H1 (cell line): ENCODE results near the gene C1QTNF7. TPM values are rescaled to one million over a fixed set of nuclear protein-coding genes. Genes with fewer than 3 reads are reported as not detected.

ENCODE experiments used
- CTCF ChIA-PET: fragments of 300-600 bp; sonication (Branson Sonifier 250); formaldehyde crosslinking; loops from one replicate; lab custom pipeline; 2021; ENCODE audit not compliant: partially characterized antibody; lab: Charles Lee
- POLR2A ChIA-PET: fragments of 300-600 bp; sonication (Branson Sonifier 250); formaldehyde crosslinking; loops from one replicate; lab custom pipeline; 2021; ENCODE audit warnings: inconsistent platforms; ENCODE audit not compliant: partially characterized antibody; lab: Charles Lee
- DNase-seq, 2 experiments: peaks; one replicate each; pipeline versions ENCODE4 v3.0.0 to v3.0.0-alpha.2; 2010 to 2022; ENCODE audit warnings: low spot score in 2 of 2, low read depth in 1 of 2, mixed read lengths in 1 of 2
- FAIRE-seq: peaks from 2 replicates; lab custom pipeline; 2011; peaks lifted over from hg19 to GRCh38; lab: Jason Lieb, UNC
- H2AFZ ChIP-seq: 2 replicates; pipeline ENCODE4 v1.8.1; 2012; ENCODE audit warnings: low read length, inconsistent platforms
- H2AK5ac ChIP-seq: 2 replicates; pipeline ENCODE4 v1.6.1; 2013; ENCODE audit warnings: low read depth, low read length
- H2BK120ac ChIP-seq: replicated peaks from 2 replicates; pipeline ENCODE3; 2013; ENCODE audit warnings: low read depth, low read length, inconsistent platforms
- H2BK12ac ChIP-seq: 2 replicates; pipeline ENCODE4 v1.6.1; 2013; ENCODE audit warnings: low read depth, low read length
- H2BK15ac ChIP-seq: 2 replicates; pipeline ENCODE4 v1.6.1; 2013; ENCODE audit warnings: low read length
- H2BK20ac ChIP-seq: 2 replicates; pipeline ENCODE4 v1.6.1; 2013; ENCODE audit warnings: low read length
- H2BK5ac ChIP-seq: 2 replicates; pipeline ENCODE4 v1.6.1; 2013; ENCODE audit warnings: low read depth, low read length
- H3K14ac ChIP-seq: 2 replicates; pipeline ENCODE4 v1.6.1; 2013; ENCODE audit warnings: inconsistent platforms; ENCODE audit not compliant: insufficient read length
- H3K18ac ChIP-seq: 2 replicates; pipeline ENCODE4 v1.6.1; 2013; ENCODE audit warnings: low read length; ENCODE audit errors: extremely low read depth
- H3K23ac ChIP-seq: 2 replicates; pipeline ENCODE4 v1.6.1; 2013; ENCODE audit warnings: inconsistent platforms; ENCODE audit not compliant: insufficient read length
- H3K23me2 ChIP-seq: 2 replicates; pipeline ENCODE4 v1.6.1; 2013; ENCODE audit warnings: low read depth, low read length
- H3K27ac ChIP-seq: 2 replicates; pipeline ENCODE4 v1.6.1; 2011; ENCODE audit warnings: low read depth, low read length, inconsistent platforms
- H3K27me3 ChIP-seq, 4 experiments: replicated peaks in 1 of 4; 1 replicate in 1 of 4; 2 replicates in 3 of 4; pipeline versions ENCODE4 v1.6.1 to v1.8.1; 2011 to 2013; ENCODE audit warnings: low read length in 3 of 4, mild to moderate bottlenecking in 3 of 4, inconsistent platforms in 2 of 4, mixed read lengths in 2 of 4, moderate library complexity in 1 of 4; ENCODE audit not compliant: control insufficient read depth in 3 of 4, insufficient read depth in 3 of 4; ENCODE audit errors: extremely low read depth in 1 of 4
- H3K36me3 ChIP-seq, 4 experiments: 2 replicates each; pipeline versions ENCODE4 v1.6.1 to v1.8.1; 2011 to 2013; ENCODE audit warnings: mild to moderate bottlenecking in 4 of 4, low read length in 3 of 4, moderate library complexity in 2 of 4, control low read depth in 1 of 4, inconsistent platforms in 1 of 4; ENCODE audit not compliant: insufficient read depth in 4 of 4, control insufficient read depth in 2 of 4
- H3K4ac ChIP-seq: replicated peaks from 2 replicates; pipeline ENCODE3; 2013; ENCODE audit warnings: low read length, low read depth, mixed read lengths, inconsistent platforms; ENCODE audit not compliant: insufficient read length
- H3K4me1 ChIP-seq, 4 experiments: replicated peaks in 1 of 4; 1 replicate in 1 of 4; 2 replicates in 3 of 4; pipeline versions ENCODE4 v1.6.1 to v1.8.1; 2011 to 2013; ENCODE audit warnings: low read length in 3 of 4, inconsistent platforms in 2 of 4, mixed read lengths in 1 of 4; ENCODE audit not compliant: insufficient read depth in 4 of 4, control insufficient read depth in 3 of 4
- H3K4me2 ChIP-seq, 2 experiments: 2 replicates each; pipeline versions ENCODE4 v1.6.1 to v1.8.1; 2011 to 2013; ENCODE audit warnings: low read depth in 2 of 2, low read length in 2 of 2, control low read depth in 1 of 2, inconsistent platforms in 1 of 2, mild to moderate bottlenecking in 1 of 2; ENCODE audit not compliant: insufficient read depth in 1 of 2
- H3K4me3 ChIP-seq, 4 experiments: fragments of 200-600, 300-600 bp in 1 of 4; sonication (generic), shearing (Covaris generic), sonication (Bioruptor Twin) in 1 of 4; 2 replicates each; pipeline versions ENCODE4 v1.5.1 to v1.8.1; 2011 to 2016; ENCODE audit warnings: low read length in 4 of 4, low read depth in 3 of 4, control low read depth in 2 of 4, inconsistent platforms in 2 of 4, mild to moderate bottlenecking in 2 of 4, mixed read lengths in 1 of 4, moderate library complexity in 1 of 4; ENCODE audit not compliant: insufficient read depth in 2 of 4; ENCODE audit errors: extremely low read depth in 1 of 4
- H3K56ac ChIP-seq: replicated peaks from 2 replicates; pipeline ENCODE3; 2013; ENCODE audit warnings: low read depth, mild to moderate bottlenecking, mixed read lengths, low read length, inconsistent platforms; ENCODE audit not compliant: insufficient read length
- H3K79me1 ChIP-seq: 2 replicates; pipeline ENCODE4 v1.6.1; 2013; ENCODE audit warnings: low read depth, low read length, control low read depth
- H3K79me2 ChIP-seq, 2 experiments: 2 replicates each; pipeline versions ENCODE4 v1.6.1 to v1.8.1; 2012 to 2013; ENCODE audit warnings: low read length in 2 of 2, mild to moderate bottlenecking in 2 of 2, inconsistent platforms in 1 of 2; ENCODE audit not compliant: insufficient read depth in 2 of 2, control insufficient read depth in 1 of 2
- H3K9ac ChIP-seq, 4 experiments: replicated peaks in 1 of 4; 1 replicate in 1 of 4; 2 replicates in 3 of 4; pipeline versions ENCODE4 v1.6.1 to v1.8.1; 2011 to 2013; ENCODE audit warnings: low read depth in 3 of 4, low read length in 3 of 4, control low read depth in 2 of 4, mild to moderate bottlenecking in 2 of 4, moderate library complexity in 2 of 4, inconsistent platforms in 1 of 4; ENCODE audit errors: extremely low read depth in 1 of 4
- H3K9me3 ChIP-seq, 2 experiments: 2 replicates each; pipeline versions ENCODE4 v1.6.1 to v1.8.1; 2012 to 2013; ENCODE audit warnings: mild to moderate bottlenecking in 2 of 2, moderate library complexity in 2 of 2, control low read depth in 1 of 2, inconsistent platforms in 1 of 2, low read depth in 1 of 2, low read length in 1 of 2, mixed read lengths in 1 of 2; ENCODE audit not compliant: insufficient read depth in 2 of 2
- H4K20me1 ChIP-seq, 2 experiments: replicated peaks in 1 of 2; 2 replicates each; pipeline versions ENCODE3 to v1.8.1; 2011 to 2013; ENCODE audit warnings: inconsistent platforms in 2 of 2, low read length in 2 of 2, mild to moderate bottlenecking in 1 of 2; ENCODE audit not compliant: insufficient read depth in 2 of 2, control insufficient read depth in 1 of 2
- H4K5ac ChIP-seq: 2 replicates; pipeline ENCODE4 v1.6.1; 2013; ENCODE audit warnings: low read length, low read depth, mixed read lengths, inconsistent platforms; ENCODE audit not compliant: insufficient read length
- H4K8ac ChIP-seq: 2 replicates; pipeline ENCODE4 v1.8.0; 2013; ENCODE audit warnings: mild to moderate bottlenecking, moderate library complexity, low read length, inconsistent platforms; ENCODE audit not compliant: insufficient read depth; ENCODE audit errors: extremely low read depth
- H4K91ac ChIP-seq: replicated peaks from 2 replicates; pipeline ENCODE3; 2013; ENCODE audit warnings: low read length, mixed read lengths, inconsistent platforms; ENCODE audit not compliant: insufficient read length
- GTF2F1 ChIP-seq: IDR thresholded peaks from 2 replicates; pipeline ENCODE4 v1.6.1; 2012; ENCODE audit warnings: low read depth, low read length, improper control_type of control experiment, borderline replicate concordance
- RXRA ChIP-seq: IDR thresholded peaks from 2 replicates; pipeline ENCODE4 v1.6.1; 2011; ENCODE audit warnings: low read depth, mild to moderate bottlenecking, low read length, moderate library complexity; ENCODE audit not compliant: insufficient read depth
- TAF7 ChIP-seq: optimal IDR thresholded peaks from 2 replicates; pipeline ENCODE3; 2011; ENCODE audit warnings: low read depth, mild to moderate bottlenecking, inconsistent platforms, low read length, moderate library complexity, borderline replicate concordance
- WGBS, 2 experiments: shearing (Covaris generic) in 1 of 2; methylation state at CpG; one replicate each; pipeline versions ENCODE4 v1.1.6 to v1.1.7; 2013 to 2015; ENCODE audit warnings: low lambda C conversion rate in 2 of 2, mixed read lengths in 2 of 2, inconsistent platforms in 1 of 2, low coverage in 1 of 2, missing lambda C conversion rate in 1 of 2; ENCODE audit not compliant: insufficient replicate concordance in 2 of 2, insufficient coverage in 1 of 2, insufficient read length in 1 of 2; ENCODE audit errors: extremely low coverage in 1 of 2, missing lambda C conversion rate in 1 of 2; 5-methylcytosine and 5-hydroxymethylcytosine counted together
- polyA plus RNA-seq, 7 experiments: library from polyadenylated mRNA; depleted of rRNA in 3 of 7; stranded (reverse) in 5 of 7; unstranded in 2 of 7; fragments of >200 nt in 5 of 7; fragments of 200-250 nt in 2 of 7; gene quantifications; 1 replicate in 5 of 7; 2 replicates in 1 of 7; 4 replicates in 1 of 7; pipeline versions ENCODE4 v1.2.1 to v1.2.3, GENCODE V29; 2011 to 2013; ENCODE audit warnings: missing spikeins in 2 of 7, mixed read lengths in 2 of 7
- total RNA-seq: library from RNA; stranded (reverse); fragmentation: NEBNext Ultra II Directional; extraction: Animal tissue kit (Norgen Biotek cat#: 25700); gene quantifications from 2 replicates; pipeline ENCODE4 v1.2.1, GENCODE V29; 2021

Gene C1QTNF7
- total and polyA plus RNA-seq, 2 of the 8 experiments (the other 6 are each of a cell fraction or from before 2014, with no cell fraction given), result not detected

- FAIRE-seq (no peak), DNase-seq (no peak)
- ChIA-PET POLR2A (no interaction called here), CTCF (interaction anchor here (0.6 to 7.6 kb wide), 15 partner anchors 8 to 161 kb away, joined by 3 to 88 read pairs (median 7); no protein-coding TSS in a partner anchor)
- no peak overlapping the region for H3K4me2 ChIP-seq
- no peak overlapping the region for H2BK15ac ChIP-seq
- H3K27me3 ChIP-seq, result no peaks in the 10 kb centered on the region
- H4K8ac ChIP-seq, result no peak overlapping the region
- no peak overlapping the region for H3K9ac ChIP-seq
- H3K79me2 ChIP-seq, result no peaks in the 10 kb centered on the region
- TF ChIP-seq GTF2F1 (no peak), RXRA (no peak), TAF7 (no peak)
- H3K18ac ChIP-seq, result no peak overlapping the region
- no peak overlapping the region for H4K5ac ChIP-seq
- WGBS, 2 experiments, result 64% methylated on average over 3 of the region's 3 CpGs; no CpG with 5 or more reads in 1 of the 2 experiments
- no peaks in the 10 kb centered on the region for H4K20me1 ChIP-seq
- H3K4me1 ChIP-seq, result peaks cover 0 to 2% (median 0%) of the 10 kb centered on the region in 4 experiments; a peak in 1 of 7 replicates
- H3K56ac ChIP-seq, result no peak overlapping the region
- H3K23me2 ChIP-seq, result no peaks in the 10 kb centered on the region
- H2AK5ac ChIP-seq, result no peak overlapping the region
- H3K36me3 ChIP-seq, result no peaks in the 10 kb centered on the region
- no peak overlapping the region for H3K14ac ChIP-seq
- H2BK20ac ChIP-seq, result no peak overlapping the region
- no peak overlapping the region for H3K23ac ChIP-seq
- no peaks in the 10 kb centered on the region for H3K79me1 ChIP-seq
- no peak overlapping the region for H2BK5ac ChIP-seq
- H3K4me3 ChIP-seq, result no peak overlapping the region
- no peak overlapping the region for H3K4ac ChIP-seq
- H4K91ac ChIP-seq, result no peak overlapping the region
- H2AFZ ChIP-seq, result no peak overlapping the region
- no peak overlapping the region for H2BK12ac ChIP-seq
- H3K9me3 ChIP-seq, result no peaks in the 10 kb centered on the region
- no peak overlapping the region for H3K27ac ChIP-seq
- no peak overlapping the region for H2BK120ac ChIP-seq
Observed at GRCh38 chr4:15398001-15398400, 29.8 kb upstream of the C1QTNF7 start.
